Smooth muscle cell of the brain vasculature (primary cell): Measurements from ENCODE around the gene RTF1.

ENCODE experiments used
- DNase-seq: peaks from one replicate; pipeline ENCODE4 v3.0.0-alpha.2; 2012; ENCODE audit warnings: low read depth, low spot score

Gene RTF1

DNA sequence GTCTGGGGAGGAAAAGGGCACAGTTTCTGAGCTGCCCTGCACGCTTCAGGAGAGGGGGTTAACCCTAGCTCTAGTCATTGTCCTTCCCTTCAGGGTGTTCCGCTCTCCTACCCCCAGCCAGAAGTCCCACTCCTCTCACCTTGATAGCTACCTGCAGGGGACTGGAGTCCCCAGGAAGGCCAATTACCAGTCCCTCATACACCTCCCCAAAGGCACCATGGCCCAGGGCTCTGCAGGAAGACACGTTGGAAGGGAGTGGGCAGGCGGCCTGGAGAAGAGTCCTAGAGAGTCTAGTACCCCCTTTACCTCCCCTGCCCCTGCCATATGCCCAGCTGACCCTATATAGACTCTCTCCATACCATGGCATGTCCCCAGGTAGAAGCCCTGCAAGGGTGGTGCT, 88.9 kb downstream of the RTF1 start:
- DNase-seq, result no peak

DNA sequence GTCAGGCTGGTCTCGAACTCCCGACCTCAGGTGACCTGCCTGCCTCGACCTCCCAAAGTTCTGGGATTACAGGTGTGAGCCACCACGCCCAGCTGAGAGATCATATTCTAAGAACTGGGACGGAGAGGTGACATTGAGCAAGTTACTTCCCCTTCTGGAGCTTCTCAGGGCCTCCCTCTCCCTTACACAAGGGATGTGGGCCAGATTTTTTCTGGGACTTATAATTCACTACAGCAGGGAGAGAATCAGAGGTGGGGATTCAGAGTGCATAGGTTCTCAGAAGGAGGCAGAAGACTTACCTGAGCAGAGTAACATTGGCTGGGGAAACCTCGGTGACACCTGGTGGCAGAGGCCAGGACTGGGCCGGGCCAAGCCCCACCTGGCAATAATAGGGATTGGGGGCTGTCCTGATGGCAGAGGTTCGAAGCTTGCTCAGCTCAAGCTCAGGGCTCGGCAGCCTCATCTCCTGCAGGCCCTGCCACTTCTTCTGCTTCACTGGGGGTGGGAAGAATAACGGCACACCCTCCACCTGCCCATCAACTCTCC, 90.0 kb downstream of the RTF1 start:
- no peak for DNase-seq

DNA sequence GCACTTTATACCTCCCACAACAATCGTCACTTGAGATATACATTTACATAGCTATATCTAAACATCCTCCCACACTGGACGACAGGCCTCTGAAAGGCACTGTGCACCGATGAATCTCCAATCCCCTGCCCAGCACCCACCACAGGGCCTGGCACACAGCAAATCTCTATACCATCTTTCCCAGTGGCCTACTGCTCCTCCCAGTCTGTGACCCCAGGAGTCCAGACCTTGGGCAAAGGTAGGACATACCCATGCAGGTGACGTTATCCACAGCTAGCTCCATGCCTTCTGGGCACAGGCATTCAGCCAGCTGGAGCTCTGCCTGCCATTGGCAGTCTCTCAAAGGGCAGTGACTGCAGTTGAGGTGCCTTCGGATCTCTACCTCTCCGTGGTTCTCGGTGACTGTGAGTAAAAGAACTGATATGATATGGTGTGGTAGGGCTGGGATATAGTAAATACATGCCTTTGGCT, 91.0 kb downstream of the RTF1 start:
- no peak for DNase-seq

DNA sequence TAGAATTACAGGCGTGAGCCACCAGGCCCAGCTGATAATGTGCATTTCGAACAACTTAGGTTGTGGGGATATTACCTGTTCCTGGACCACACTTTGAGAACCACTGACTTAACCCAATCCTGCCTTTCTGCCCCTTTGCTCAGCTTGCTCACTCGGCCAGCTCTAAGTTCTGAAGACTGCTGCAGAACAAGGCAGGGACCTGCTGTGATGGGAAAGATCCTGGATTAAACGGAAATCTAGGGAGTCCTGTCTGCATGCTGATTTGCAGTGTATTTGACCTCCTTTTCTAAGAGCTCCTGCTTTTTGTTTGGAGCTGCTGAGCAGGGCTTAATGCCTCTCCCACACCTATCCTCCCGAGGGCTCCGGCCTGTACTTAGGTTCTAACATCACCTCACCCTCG, 93.8 kb downstream of the RTF1 start:
- no peak for DNase-seq

DNA sequence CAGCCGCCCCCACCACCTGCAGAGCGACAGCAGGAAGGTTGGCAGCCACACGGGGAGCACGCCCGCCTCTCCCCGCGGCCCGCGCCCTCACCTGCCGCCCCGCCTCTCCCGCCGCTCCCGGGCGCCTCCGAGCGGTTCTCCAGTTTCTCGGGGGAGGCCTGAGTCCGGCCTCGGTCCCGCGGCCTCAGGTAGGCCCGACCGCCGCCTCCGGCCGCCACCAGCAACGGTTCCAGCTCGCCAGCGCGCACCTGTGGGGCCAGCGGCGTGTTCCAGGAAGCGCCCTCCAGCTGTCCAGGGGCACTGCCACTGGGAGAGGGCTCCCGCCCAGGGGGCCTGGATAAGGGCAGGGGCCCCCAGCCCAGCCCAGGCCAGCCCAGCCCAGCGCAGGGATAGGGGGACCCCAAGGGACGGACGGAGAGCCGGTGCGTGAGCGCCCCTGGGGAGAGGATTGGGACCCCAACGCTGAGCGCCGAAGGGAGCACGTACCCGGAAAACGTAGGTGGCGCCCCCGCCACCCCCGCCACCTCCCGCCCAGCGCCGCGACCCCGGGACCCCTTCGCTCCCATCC, 94.5 kb downstream of the RTF1 start:
- no peak for DNase-seq

DNA sequence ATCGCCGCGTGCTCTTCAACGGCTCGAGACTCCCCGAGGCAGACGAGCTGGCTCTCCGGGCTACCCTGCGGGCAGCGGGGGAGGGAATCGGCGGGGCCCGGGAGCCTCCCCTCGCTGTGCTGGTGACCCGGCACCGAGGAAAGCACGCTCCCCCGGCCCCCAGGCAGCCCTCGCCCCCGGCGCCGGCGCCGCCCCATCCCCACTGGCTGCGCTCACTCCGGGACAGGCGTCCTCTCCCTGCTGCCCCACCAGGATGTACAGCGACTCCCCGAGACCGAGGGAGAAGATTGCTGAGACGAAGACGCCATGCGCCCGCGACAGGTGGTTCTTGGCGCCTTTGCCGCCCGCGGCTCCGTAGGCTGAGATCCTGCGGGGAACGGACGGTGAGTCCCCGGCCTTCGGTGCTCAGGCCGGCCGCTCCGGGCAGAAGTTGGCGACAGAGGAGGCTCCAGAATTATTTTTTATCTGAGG, 95.0 kb downstream of the RTF1 start:
- DNase-seq, result no peak

DNA sequence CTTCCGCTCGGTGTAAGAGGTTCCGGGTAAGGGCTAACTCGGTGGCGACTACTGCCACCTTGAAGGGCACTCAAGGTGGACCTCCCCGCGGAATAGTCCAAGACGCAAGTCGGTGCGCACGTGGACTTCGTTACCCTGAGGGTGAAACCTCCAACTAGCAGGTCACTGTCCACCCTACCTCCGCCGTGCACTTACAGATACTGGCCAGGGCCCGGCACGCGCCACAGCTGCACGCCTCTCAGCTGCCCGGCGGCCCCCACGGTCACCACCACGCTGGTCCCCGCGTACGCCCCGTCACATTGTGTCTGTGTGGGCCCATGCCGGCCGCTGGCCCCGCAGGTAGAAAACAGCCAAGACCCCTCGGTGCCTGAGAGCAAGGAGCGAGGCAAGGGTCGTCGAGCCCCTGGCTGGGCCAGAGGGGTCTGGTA, 95.6 kb downstream of the RTF1 start:
- no peak for DNase-seq

DNA sequence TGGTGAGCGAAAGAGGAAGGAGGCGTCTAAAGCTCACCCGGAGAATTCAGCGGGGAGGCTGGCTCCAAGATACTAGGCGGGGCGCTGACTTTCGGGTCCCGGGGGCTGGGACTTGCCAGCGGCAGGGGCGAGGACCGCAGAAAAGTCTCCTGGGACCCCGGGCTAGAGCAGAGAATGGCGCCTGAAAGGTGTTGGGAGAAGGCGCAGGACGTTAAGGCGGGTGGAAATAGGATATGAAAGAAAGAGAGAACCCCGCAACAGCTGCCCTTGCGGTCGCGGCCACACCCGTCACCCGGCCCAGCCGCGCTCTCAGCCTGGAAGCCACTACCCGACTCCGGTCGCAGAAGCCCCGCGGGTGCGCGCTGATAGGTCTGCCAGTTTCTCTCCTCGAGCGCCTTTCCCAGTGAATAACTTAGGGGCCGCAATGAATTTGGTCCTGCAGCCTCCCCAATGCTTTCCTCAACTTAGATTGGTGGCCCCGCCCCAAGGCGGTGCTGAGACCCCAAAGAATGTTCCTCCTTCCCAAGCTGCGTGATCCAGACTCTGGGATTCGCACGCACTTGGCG, 96.1 kb downstream of the RTF1 start:
- no peak for DNase-seq

DNA sequence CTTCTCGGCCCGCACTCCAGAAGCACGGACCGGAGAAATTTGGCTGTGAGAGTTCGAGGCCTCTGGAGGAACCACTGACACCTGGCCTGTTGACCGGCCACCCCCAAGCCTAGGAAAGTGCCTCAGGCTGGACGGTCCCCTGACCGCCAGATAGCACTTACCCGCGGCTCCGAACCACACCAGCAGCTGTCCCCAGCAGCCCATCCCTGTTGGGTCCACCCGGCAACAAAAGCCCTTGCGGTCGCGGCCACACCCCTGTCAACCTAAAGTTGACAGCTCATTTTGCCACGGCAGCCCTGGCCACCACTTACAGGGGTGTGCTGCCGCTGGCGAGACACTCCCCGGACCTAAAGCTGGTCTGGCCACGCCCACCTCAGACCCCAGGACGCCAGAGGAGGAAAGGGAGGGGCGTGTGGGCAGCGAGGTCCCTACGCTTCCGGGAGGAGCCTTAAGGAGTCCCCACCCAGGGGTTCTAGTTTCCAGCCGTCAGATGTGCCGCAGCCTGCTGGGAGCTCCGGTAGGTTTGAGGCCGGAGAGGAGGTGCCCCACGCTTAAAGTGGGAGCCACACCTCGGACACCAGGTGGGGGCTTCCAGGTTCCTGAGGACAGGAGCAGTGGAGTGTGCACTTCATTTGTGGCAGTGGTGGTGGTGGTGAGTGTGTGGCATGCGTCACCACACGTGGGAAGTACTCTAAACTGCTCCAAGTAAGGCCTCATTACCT, 96.8 kb downstream of the RTF1 start, which contains the start of gene LTK:
Gene LTK (minus strand): TSS at position 322 of the 722 bp plus-strand sequence. CDS start 118 bp downstream, at position 204.
- no peak for DNase-seq

DNA sequence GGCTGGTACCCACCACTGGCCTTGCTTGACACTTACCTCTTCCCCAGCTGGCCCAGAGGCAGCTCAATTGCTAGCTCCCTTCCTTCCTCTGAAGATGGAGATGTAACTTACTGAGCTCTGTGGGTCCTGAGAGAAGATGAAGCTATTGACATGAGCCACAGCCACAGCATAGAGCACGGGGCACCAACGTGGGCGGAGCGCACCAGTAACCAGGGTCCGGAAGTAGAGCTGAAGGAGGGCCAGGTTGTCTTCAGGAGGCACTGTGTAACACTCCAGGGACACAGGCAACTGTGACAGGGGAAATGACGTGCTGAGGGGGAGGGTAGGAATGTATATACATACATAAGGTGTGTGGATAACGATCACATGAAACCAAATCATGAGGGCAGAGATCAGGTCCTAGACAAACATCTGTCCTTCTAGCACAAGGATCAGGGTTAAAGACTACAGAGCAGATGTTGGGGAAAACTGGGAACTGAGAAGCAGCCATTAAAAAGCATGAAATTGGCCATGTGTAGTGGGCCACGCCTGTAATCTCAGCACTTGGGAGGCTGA, 101.1 kb downstream of the RTF1 start:
- DNase-seq, result no peak

DNA sequence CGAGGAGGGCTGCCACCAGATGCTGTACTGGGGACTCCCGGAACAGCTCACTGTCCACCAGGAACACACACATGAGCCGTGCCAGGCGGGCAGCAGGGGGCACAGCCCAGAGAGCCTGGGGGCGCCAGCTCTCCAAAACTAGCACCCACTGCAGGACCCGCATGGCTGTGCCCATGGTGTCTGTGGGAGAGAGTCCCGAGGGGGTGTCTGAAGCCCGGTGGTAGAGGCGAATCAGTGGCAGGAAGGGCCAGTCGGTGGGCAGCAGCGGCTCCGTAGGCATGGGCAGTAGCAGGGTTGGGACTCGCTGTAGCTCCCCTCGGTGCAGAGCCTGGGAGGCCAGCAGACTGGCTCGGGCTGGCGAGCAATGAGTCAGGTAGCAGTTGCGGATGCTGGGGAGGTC, 103.7 kb downstream of the RTF1 start:
- no peak for DNase-seq

DNA sequence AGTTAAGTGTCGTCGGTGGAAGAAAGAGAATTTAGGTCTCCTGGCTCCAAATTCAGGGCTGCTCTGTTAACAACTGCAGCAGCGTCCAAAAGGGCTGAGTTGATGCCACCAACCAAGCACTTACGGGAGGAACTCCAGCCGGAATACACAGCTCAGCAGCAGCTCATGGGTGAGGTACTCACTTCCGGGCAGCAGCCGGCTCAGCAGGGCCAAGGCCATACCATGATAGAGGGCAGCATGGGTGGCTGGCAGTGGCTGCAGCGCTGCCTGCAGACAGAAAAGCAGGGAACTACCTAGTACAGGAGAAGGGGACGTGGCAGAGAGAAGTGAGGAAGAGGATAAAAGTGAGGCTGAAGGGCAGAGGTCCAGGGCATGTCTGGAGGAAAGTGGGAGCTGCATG, 104.7 kb downstream of the RTF1 start:
- no peak for DNase-seq

DNA sequence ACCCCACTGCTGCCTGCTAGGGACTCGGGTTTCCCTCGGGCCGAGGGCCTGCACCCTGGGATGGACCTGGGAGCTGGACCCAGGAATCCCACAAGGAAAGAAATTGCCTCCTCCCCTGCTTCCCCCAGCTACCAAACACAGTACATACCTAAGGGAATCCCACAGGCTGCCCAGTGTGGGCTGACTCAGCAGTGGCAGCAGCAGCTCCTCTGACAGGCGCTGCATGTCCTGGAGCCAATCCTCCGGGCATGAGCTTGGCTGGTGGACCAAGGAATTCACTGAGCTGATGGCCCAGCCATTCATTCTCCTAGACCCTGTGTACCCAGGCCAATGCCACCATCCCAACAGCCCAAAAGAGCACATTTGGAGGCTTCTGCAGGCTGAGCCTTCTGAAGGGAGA, 106.2 kb downstream of the RTF1 start:
- no peak for DNase-seq

DNA sequence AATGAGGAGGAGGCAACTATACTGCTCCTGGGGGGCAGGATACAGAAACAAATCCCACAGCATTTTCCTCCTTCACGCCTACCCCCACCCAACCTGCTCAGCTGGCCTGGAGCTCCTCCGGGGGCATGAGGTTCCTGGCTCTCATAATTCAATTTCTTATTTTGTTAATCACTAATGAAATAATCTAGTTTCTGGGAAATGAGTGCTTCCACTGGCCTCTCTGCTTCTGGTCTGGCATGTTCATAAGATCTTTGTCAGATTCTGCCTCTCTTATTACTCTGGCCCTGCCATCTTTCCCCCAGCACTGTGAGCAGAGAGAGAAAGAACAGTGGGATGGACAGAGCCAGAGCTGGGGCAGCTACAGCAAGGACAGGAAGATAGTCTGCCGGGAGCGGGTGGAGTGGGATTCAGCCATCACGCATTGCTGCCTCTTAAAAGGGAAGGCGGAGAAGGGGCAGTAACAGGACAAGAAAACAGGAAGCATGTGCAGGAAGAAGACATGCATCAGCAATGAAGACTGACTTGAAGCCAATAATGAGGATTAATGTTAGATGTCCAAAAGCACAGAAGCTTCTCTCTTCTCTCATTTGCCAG, 113.6 kb downstream of the RTF1 start:
- no peak for DNase-seq
